Neural crest cell (in vitro differentiated cells): ENCODE results near the gene NFE2L1. TPM values are rescaled to one million over a fixed set of nuclear protein-coding genes. Genes with fewer than 3 reads are reported as not detected.
"Not testable (repeated sequence)": the region's sequence is repeated elsewhere in the genome, so short reads cannot be mapped to it uniquely, and the experiment has no call there.

Source experiments
- DNase-seq: peaks from one replicate; pipeline ENCODE4 v3.0.0; 2021; ENCODE audit warnings: low read depth, mixed read lengths, low spot score
- H3K27ac Mint-ChIP-seq: one replicate; pipeline ENCODE4 v1.8.0; 2021; ENCODE audit warnings: mild to moderate bottlenecking, mixed read lengths; ENCODE audit not compliant: unreplicated experiment
- H3K27me3 Mint-ChIP-seq: 2 replicates; pipeline ENCODE4 v1.8.0; 2021; ENCODE audit warnings: low read depth, mild to moderate bottlenecking, mixed read lengths
- H3K36me3 Mint-ChIP-seq: 2 replicates; pipeline ENCODE4 v1.8.0; 2021; ENCODE audit warnings: low read depth, mild to moderate bottlenecking, mixed read lengths
- H3K4me1 Mint-ChIP-seq: 2 replicates; pipeline ENCODE4 v1.8.0; 2021; ENCODE audit warnings: mixed read lengths
- H3K4me3 Mint-ChIP-seq: one replicate; pipeline ENCODE4 v1.8.0; 2021; ENCODE audit warnings: mild to moderate bottlenecking, mixed read lengths
- H3K9me3 Mint-ChIP-seq: 2 replicates; pipeline ENCODE4 v1.8.0; 2021; ENCODE audit warnings: mixed read lengths
- total RNA-seq: library from RNA; stranded (reverse); gene quantifications from 2 replicates; pipeline ENCODE4 v1.2.1, GENCODE V29; 2021
- TF ChIP-seq, protein P1 (sequence below): fragments of 200-600 bp; sonication (generic); conservative IDR thresholded peaks from 2 replicates; pipeline ENCODE4 v1.5.0; 2021; ENCODE audit warnings: antibody characterized with exemption, mild to moderate bottlenecking

Gene NFE2L1
- total RNA-seq, 1 donor from 2014 or later, result 121 TPM

DNA sequence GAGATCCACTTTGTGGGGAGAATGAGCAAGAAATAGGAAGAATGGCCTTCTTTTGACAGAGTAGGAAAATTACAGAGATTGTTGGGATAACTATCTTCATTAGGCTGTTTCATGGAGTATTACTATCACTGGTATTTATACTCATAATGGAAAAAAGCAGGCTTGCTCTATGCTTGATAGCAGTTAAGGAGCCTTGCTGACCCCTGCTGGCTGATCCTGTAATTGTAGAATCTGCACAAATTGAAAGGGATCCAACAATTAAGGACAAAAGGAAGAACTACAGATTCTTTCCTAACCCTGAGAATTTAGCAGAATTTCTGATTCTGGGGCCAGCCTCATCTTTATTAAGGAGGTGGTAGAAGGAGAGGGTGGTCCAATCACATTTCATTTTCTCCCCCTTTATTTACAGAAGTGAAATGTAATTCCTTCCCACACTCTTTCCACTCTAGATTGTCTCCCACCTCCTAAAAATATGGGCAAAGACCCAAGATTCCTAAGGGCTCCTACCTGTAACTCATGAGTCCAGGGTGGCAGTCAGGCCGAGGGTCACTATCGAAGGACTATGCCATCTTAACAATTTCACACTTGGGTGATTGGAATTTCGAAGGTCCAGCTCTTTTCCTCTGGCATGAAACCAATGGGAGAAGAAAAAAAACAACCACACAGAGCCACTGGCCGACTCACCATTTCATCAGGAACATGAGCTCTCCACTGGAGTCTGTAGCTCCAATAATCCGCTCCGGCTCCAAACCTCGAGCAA lies 26.3 kb downstream of the NFE2L1 start:
- no peak overlapping the region for H3K27ac Mint-ChIP-seq
- TF ChIP-seq, protein P1, sequence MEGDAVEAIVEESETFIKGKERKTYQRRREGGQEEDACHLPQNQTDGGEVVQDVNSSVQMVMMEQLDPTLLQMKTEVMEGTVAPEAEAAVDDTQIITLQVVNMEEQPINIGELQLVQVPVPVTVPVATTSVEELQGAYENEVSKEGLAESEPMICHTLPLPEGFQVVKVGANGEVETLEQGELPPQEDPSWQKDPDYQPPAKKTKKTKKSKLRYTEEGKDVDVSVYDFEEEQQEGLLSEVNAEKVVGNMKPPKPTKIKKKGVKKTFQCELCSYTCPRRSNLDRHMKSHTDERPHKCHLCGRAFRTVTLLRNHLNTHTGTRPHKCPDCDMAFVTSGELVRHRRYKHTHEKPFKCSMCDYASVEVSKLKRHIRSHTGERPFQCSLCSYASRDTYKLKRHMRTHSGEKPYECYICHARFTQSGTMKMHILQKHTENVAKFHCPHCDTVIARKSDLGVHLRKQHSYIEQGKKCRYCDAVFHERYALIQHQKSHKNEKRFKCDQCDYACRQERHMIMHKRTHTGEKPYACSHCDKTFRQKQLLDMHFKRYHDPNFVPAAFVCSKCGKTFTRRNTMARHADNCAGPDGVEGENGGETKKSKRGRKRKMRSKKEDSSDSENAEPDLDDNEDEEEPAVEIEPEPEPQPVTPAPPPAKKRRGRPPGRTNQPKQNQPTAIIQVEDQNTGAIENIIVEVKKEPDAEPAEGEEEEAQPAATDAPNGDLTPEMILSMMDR, result peak; percentile 79
- DNase-seq, result peak; percentile 76
- H3K4me3 Mint-ChIP-seq, result no peak overlapping the region
- peaks cover 11% of the 10 kb centered on the region for H3K4me1 Mint-ChIP-seq
- H3K36me3 Mint-ChIP-seq, result peaks cover 6% of the 10 kb centered on the region
- peaks cover 3% of the 10 kb centered on the region for H3K27me3 Mint-ChIP-seq
- H3K9me3 Mint-ChIP-seq, result no peaks in the 10 kb centered on the region

DNA sequence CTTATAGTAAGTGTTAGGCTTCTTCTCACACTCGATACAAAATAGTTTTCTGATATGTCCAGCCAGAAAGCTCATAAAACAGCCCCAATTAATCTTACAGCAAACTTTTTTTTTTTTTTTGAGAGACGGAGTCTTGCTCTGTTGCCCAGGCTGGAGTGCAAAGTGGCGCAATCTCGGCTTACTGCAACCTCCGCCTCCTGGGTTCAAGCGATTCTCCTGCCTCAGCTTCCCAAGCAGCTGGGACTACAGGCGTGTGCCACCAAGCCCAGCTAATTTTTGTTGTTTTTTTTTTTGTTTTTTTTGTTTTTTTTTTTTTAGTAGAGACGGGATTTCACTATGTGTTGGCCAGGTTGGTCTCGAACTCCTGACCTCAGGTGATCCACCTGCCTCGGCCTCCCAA lies 29.0 kb downstream of the NFE2L1 start:
- not testable (repeated sequence) for H3K4me3 Mint-ChIP-seq, H3K27me3 Mint-ChIP-seq, H3K36me3 Mint-ChIP-seq

DNA sequence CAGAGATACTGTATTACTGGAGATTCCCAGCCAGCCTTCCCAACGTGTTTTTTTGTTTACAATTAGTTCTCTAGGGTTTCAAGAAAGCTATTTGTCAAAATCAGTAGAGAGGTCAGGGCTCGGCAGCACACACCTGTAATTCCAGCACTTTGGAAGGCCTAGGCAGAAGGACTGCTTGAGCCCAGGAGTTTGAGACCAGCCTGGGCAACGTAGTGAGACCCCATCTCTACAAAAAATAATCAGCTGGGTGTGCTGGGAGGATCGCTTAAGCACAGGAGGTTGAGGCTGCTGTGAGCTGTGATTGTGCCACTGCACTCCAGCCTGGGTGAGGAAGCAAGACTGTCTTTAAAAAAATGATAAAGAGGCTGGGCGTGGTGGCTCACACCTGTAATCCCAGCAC lies 33.7 kb downstream of the NFE2L1 start:
- Mint-ChIP-seq H3K4me1 (no peaks in the 10 kb centered on the region), H3K27me3 (no peaks in the 10 kb centered on the region), H3K27ac (no peak overlapping the region), H3K36me3 (no peaks in the 10 kb centered on the region), H3K4me3 (no peak overlapping the region), H3K9me3 (no peaks in the 10 kb centered on the region)
- TF ChIP-seq, protein P1, result no peak
- DNase-seq, result no peak

More for the DNA sequence above, 29.0 kb downstream of the NFE2L1 start:
- H3K4me1 Mint-ChIP-seq, DNase-seq, H3K9me3 Mint-ChIP-seq, H3K27ac Mint-ChIP-seq: not testable (repeated sequence)

DNA sequence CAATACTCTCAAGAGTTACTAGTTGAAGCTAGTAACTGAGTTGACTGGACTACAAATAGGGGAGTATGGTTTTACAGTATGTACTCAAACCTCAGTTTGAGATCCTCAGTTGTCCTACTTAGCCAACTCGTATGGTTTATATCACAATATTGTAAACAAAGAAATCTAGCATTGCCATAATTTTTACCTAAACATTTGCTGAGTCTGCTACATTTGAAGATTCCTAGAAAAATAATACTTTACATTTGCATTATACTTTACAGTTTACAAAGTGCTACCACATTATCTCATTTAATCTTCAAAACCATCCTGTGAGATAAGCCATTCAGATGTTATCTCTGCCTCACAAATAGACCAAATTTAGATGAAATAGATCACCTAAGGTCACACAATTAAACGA lies 36.8 kb downstream of the NFE2L1 start:
- TF ChIP-seq, protein P1, result no peak
- DNase-seq, result no peak
- Mint-ChIP-seq H3K27ac (no peak overlapping the region), H3K4me1 (no peaks in the 10 kb centered on the region), H3K9me3 (no peaks in the 10 kb centered on the region), H3K4me3 (no peak overlapping the region), H3K27me3 (no peaks in the 10 kb centered on the region), H3K36me3 (no peaks in the 10 kb centered on the region)

DNA sequence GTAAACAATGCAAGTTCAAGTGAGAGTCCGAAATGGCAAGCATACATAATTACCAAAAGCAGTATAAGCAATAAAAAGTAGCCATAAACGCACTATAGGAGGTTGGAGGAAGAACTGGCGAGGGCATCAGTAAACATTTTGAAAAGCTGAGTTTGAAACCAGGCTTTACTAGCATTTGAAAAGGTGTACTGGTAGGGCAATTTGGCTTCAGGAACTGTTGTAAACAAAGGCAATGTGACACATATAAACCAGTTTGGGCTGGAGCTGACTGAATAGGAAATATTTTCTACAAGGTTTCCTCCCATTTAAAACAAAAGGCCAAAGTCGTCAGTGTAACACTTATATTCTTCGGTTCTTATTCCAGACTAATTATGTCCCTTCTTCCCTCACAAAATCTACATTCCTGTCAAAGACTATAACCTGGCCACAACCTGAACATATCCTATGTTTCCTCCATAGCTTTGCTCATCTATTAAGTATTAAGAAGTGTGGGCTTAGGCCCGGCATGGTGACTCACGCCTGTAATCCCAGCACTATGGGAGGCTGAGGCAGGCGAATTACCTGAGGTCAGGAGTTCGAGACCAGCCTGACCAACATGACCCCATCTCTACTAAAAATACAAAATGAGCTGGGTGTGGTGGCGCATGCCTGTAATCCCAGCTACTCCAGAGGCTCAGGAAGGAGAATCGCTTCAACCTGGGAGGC lies 45.3 kb downstream of the NFE2L1 start:
- Mint-ChIP-seq H3K9me3 (no peaks in the 10 kb centered on the region), H3K4me3 (no peak overlapping the region), H3K36me3 (peaks cover 3% of the 10 kb centered on the region), H3K4me1 (peaks cover 20% of the 10 kb centered on the region), H3K27ac (no peak overlapping the region), H3K27me3 (no peaks in the 10 kb centered on the region)
- TF ChIP-seq, protein P1, result no peak
- DNase-seq, result no peak

DNA sequence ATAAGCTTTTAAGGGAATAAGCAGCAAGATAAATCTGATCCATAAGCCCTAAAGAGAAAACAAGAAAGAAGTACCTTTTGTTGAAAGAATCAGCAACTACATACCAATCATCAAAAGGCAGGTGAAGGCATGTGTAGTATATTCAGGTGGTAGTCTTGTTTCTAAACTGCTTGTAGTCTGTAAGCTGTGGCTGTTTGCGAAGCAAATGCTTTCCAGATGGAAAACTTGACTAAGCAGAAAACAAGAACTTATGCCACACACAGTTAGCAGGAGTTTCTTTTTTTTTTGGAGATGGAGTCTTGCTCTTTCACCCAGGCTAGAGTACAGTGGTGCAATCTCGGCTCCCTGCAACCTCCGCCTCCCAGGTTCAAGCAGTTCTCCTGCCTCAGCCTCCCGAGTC lies 47.5 kb downstream of the NFE2L1 start:
- H3K9me3 Mint-ChIP-seq, result no peaks in the 10 kb centered on the region
- no peaks in the 10 kb centered on the region for H3K27me3 Mint-ChIP-seq
- no peak for DNase-seq
- TF ChIP-seq, protein P1, result no peak
- H3K27ac Mint-ChIP-seq, result no peak overlapping the region
- peaks cover 36% of the 10 kb centered on the region for H3K4me1 Mint-ChIP-seq
- no peak overlapping the region for H3K4me3 Mint-ChIP-seq
- H3K36me3 Mint-ChIP-seq, result peaks cover 5% of the 10 kb centered on the region
